MM.1S (cell line): Measurements from ENCODE around the gene AGPAT3.

Source experiments
- DNase-seq: peaks from one replicate; pipeline ENCODE4 v3.0.0-alpha.2; 2015
- H2AFZ ChIP-seq: fragments of 300-600 bp; sonication (generic); 2 replicates; pipeline ENCODE4 v1.6.0; 2016; ENCODE audit warnings: antibody characterized with exemption, low read length
- H3F3A ChIP-seq: fragments of 300-600 bp; sonication (generic); 2 replicates; pipeline ENCODE4 v1.6.1; 2016; ENCODE audit warnings: mild to moderate bottlenecking, antibody characterized with exemption, low read length, moderate library complexity, mixed read lengths; ENCODE audit not compliant: insufficient read depth
- H3K27ac ChIP-seq: fragments of 300-600 bp; sonication (generic); 2 replicates; pipeline ENCODE4 v1.5.1; 2016; ENCODE audit warnings: mild to moderate bottlenecking, low read length
- H3K27me3 ChIP-seq: fragments of 300-600 bp; sonication (generic); replicated peaks from 2 replicates; pipeline ENCODE4 v1.6.0; 2016; ENCODE audit warnings: low read length; ENCODE audit not compliant: insufficient read depth
- H3K36me3 ChIP-seq: fragments of 300-600 bp; sonication (generic); replicated peaks from 2 replicates; pipeline ENCODE4 v1.6.1; 2016; ENCODE audit warnings: mild to moderate bottlenecking, low read length, mixed read lengths; ENCODE audit not compliant: insufficient read depth
- H3K4me1 ChIP-seq: fragments of 300-600 bp; sonication (generic); 2 replicates; pipeline ENCODE4 v1.6.1; 2016; ENCODE audit warnings: low read length, mixed read lengths
- H3K4me2 ChIP-seq: fragments of 300-600 bp; sonication (generic); 2 replicates; pipeline ENCODE4 v1.6.0; 2016; ENCODE audit warnings: low read depth, low read length
- H3K4me3 ChIP-seq: fragments of 300-600 bp; sonication (generic); 2 replicates; pipeline ENCODE4 v1.5.1; 2016; ENCODE audit warnings: low read length, mixed read lengths
- H3K79me2 ChIP-seq: fragments of 300-600 bp; sonication (generic); 2 replicates; pipeline ENCODE4 v1.6.1; 2016; ENCODE audit warnings: mixed run types, low read length, mixed read lengths
- H3K9ac ChIP-seq: fragments of 300-600 bp; sonication (generic); 2 replicates; pipeline ENCODE4 v1.6.1; 2016; ENCODE audit warnings: low read length, mixed read lengths
- H3K9me2 ChIP-seq: fragments of 300-600 bp; sonication (generic); replicated peaks from 2 replicates; pipeline ENCODE4 v1.6.1; 2016; ENCODE audit warnings: mild to moderate bottlenecking, low read length, mixed read lengths; ENCODE audit not compliant: insufficient read depth
- H3K9me3 ChIP-seq: fragments of 300-600 bp; sonication (generic); replicated peaks from 2 replicates; pipeline ENCODE4 v1.6.1; 2016; ENCODE audit warnings: mild to moderate bottlenecking, low read length, mixed read lengths; ENCODE audit not compliant: insufficient read depth
- H4K20me1 ChIP-seq: fragments of 300-600 bp; sonication (generic); 2 replicates; pipeline ENCODE4 v1.6.1; 2016; ENCODE audit warnings: mild to moderate bottlenecking, low read length, moderate library complexity, mixed read lengths; ENCODE audit not compliant: insufficient read depth
- EZH2 ChIP-seq: fragments of 300-600 bp; sonication (generic); optimal IDR thresholded peaks from 2 replicates; pipeline ENCODE3; 2017; ENCODE audit warnings: low read depth, mild to moderate bottlenecking, antibody characterized with exemption, low read length, mixed read lengths
- EZH2phosphoT487 ChIP-seq: fragments of 300-600 bp; sonication (generic); IDR thresholded peaks from 2 replicates; pipeline ENCODE4 v1.6.1; 2018; ENCODE audit warnings: antibody characterized with exemption, low read length
- TF ChIP-seq, protein P1 (sequence below): fragments of 300-600 bp; sonication (generic); IDR thresholded peaks from 2 replicates; pipeline ENCODE4 v1.5.1; 2016; ENCODE audit warnings: antibody characterized with exemption, low read length, mixed read lengths

The AGPAT3 gene

DNA sequence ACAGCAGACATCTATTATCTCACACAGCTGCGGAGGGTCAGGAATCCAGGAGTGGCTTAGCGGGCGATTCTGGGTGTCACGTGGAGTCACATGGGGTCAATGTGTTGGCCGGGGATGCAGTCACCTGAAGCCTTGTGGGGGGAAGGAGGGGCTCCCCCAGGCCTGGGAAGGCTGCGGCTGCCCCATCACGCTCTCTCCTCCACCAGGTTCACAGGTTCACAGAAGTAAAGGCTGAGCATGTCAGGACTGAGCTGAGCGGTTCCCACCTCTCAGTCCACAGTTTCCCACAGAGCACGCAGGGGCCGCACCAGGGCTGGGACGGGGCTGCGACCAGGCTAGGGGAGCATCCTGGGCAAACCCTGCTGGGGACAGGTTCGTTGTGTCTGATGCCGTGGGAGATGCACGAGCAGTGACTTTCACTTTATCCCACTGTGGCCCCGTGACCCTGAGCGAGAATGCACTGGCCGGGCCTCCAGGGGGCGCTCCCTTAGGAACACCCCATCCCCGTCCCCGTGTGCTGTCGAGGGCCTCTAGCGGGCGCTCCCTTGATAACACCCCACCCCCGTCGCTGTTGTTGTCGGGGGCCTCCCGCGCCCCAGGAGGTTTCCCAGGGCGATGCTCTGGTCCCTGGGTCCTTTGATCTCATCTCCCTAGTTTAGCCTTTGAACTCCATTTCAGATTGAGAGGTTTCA, 73.9 kb downstream of the AGPAT3 start:
- DNase-seq: peak; percentile 94
- no peaks in the 10 kb centered on the region for H3K9me3 ChIP-seq
- H3K79me2 ChIP-seq: peaks cover 87% of the 10 kb centered on the region
- H4K20me1 ChIP-seq: peaks cover 9% of the 10 kb centered on the region; the same call in 1 of the 2 replicates
- peak overlapping the region; percentile 40; the same call in 1 of the 2 replicates for H3K27ac ChIP-seq
- H3K4me2 ChIP-seq: peak overlapping the region; percentile 68
- H3K9me2 ChIP-seq: no peaks in the 10 kb centered on the region
- H3K4me1 ChIP-seq: peaks cover 5% of the 10 kb centered on the region; the same call in 1 of the 2 replicates
- no peaks in the 10 kb centered on the region for H3K27me3 ChIP-seq
- peak overlapping the region; percentile 18; the same call in 1 of the 2 replicates for H3K9ac ChIP-seq
- H3F3A ChIP-seq: peaks cover 11% of the 10 kb centered on the region
- peak overlapping the region; percentile 11 for H2AFZ ChIP-seq
- H3K4me3 ChIP-seq: peak overlapping the region; percentile 62
- H3K36me3 ChIP-seq: no peaks in the 10 kb centered on the region
- TF ChIP-seq, protein P1, sequence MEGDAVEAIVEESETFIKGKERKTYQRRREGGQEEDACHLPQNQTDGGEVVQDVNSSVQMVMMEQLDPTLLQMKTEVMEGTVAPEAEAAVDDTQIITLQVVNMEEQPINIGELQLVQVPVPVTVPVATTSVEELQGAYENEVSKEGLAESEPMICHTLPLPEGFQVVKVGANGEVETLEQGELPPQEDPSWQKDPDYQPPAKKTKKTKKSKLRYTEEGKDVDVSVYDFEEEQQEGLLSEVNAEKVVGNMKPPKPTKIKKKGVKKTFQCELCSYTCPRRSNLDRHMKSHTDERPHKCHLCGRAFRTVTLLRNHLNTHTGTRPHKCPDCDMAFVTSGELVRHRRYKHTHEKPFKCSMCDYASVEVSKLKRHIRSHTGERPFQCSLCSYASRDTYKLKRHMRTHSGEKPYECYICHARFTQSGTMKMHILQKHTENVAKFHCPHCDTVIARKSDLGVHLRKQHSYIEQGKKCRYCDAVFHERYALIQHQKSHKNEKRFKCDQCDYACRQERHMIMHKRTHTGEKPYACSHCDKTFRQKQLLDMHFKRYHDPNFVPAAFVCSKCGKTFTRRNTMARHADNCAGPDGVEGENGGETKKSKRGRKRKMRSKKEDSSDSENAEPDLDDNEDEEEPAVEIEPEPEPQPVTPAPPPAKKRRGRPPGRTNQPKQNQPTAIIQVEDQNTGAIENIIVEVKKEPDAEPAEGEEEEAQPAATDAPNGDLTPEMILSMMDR: peak; percentile 100
- no peak for TF ChIP-seq EZH2

DNA sequence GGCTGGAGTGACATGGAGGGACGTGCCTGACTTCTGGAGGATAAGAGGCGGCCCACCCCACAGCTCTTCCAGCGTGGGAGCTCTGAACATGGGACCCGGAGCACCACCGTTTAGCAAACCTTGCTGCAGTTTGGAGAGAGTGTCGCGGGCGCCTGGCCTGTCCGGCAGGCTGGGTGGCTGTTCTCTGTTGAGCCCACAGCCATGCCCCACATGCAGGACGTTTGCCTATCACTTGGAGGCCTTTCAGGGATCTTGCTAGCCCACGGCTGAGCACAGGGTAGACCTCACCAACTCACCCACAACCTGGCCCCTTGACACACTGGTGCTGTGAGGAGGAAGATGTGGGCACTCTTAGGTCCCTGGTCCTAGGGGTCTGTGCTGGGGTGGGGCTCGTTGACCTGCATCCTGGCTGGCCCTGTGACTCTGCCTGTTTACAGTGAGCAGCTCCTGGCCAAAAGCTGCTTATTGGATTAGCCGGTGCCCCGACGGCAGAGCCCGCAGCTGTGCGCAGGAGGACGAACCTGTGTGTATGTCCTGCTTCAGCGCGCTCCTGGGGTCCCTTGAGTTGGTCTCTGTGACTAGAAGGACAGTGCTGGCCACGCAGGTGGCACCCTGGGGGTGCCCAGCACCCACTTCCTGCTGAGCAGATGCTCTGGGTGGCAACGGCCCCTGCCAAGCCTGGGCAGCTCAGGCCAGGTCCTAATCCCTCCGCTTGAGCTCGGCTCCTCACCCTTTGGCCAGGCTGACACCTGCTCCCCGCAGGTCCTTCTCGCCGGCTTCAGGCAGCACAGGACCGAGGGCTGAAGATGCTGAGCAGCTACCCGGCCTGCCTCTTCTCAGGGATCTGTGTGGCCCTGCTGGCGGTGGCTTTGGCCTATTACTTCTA, 74.7 kb downstream of the AGPAT3 start:
- H3K4me2 ChIP-seq: peak overlapping the region; percentile 68
- no peak for DNase-seq

DNA sequence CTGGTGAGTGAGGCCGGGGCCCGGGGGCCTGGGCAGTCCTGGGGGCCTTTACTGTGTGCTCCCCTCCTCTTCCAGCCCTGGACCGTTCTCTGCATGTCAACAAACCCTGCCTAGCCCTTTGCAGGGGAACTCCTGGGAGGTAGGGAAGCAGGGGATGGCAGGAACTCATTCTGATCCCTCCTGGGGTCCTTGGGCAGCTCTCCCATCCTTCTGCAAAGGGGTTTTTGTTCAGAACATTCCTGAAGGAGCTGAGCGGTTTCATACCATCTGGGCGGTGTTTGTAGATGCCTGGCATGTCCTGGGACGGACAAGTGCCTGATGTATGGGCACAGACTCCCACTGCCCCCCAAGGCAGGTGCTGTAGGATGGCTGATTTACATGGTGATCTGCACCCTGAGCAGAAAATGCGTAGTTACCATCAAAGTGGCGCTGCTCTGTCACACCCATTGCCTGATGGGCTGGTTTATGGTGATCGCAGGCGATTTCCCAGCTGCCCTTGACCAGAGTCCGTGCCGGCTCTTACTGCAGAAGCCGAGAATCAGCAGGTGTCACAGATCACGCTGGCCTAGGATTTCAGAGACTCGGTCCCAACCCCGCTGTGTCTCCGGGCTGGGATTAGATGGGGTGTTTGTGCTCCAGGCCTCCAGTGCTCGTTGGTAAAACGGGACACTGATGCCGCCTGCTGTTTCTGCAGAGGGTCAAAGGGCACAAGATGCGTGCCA, 75.5 kb downstream of the AGPAT3 start:
- no peak overlapping the region for H3K9ac ChIP-seq
- no peaks in the 10 kb centered on the region for H3K9me3 ChIP-seq
- H2AFZ ChIP-seq: no peak overlapping the region
- no peak overlapping the region for H3K4me3 ChIP-seq
- TF ChIP-seq EZH2 (no peak), EZH2phosphoT487 (no peak)
- TF ChIP-seq, protein P1: no peak
- peaks cover 5% of the 10 kb centered on the region; the same call in 1 of the 2 replicates for H3K4me1 ChIP-seq
- no peaks in the 10 kb centered on the region for H3K36me3 ChIP-seq
- peaks cover 87% of the 10 kb centered on the region for H3K79me2 ChIP-seq
- peaks cover 9% of the 10 kb centered on the region; the same call in 1 of the 2 replicates for H4K20me1 ChIP-seq
- H3K9me2 ChIP-seq: no peaks in the 10 kb centered on the region
- no peaks in the 10 kb centered on the region for H3K27me3 ChIP-seq
- peaks cover 11% of the 10 kb centered on the region for H3F3A ChIP-seq
- no peak for DNase-seq
- no peak overlapping the region for H3K4me2 ChIP-seq
- no peak overlapping the region for H3K27ac ChIP-seq

More for the DNA sequence above, 74.7 kb downstream of the AGPAT3 start:
- Histone ChIP-seq H3K27ac (no peak overlapping the region), H3K4me3 (peak overlapping the region; percentile 62; the same call in 1 of the 2 replicates), H3F3A (peaks cover 11% of the 10 kb centered on the region), H4K20me1 (peaks cover 9% of the 10 kb centered on the region; the same call in 1 of the 2 replicates), H3K27me3 (no peaks in the 10 kb centered on the region), H3K9ac (peak overlapping the region; percentile 1; the same call in 1 of the 2 replicates), H3K4me1 (peaks cover 5% of the 10 kb centered on the region; the same call in 1 of the 2 replicates), H3K36me3 (no peaks in the 10 kb centered on the region), H2AFZ (no peak overlapping the region), H3K9me2 (no peaks in the 10 kb centered on the region), H3K9me3 (no peaks in the 10 kb centered on the region), H3K79me2 (peaks cover 87% of the 10 kb centered on the region)
- TF ChIP-seq EZH2: no peak
- TF ChIP-seq, protein P1: no peak
- no peak for TF ChIP-seq EZH2phosphoT487
